ENCODE data around the gene MAGEB1. TPM values are rescaled to one million over a fixed set of nuclear protein-coding genes. Genes with fewer than 3 reads are reported as not detected.
A peak's percentile ranks its signal among the peaks of the same experiment; 100 is the strongest.

The MAGEB1 gene
- total and polyA plus RNA-seq, 2 experiments from 2014 or later = 0.15 TPM; not detected in 1

DNA sequence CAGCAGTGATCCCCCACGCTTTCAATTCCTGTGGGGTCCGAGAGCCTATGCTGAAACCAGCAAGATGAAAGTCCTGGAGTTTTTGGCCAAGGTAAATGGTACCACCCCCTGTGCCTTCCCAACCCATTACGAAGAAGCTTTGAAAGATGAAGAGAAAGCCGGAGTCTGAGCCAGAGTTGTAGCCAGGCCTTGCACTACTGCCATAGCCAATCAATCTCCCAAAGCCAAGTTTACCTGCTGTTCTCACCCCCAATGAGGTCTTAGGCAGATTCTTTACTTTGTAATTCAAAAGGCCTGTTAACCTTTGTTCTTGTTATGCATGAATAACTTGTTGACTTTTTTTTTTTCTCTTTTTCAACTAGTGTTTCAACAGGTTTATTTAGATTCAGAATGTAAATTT lies 27.6 kb upstream of the MAGEB1 start:
- no peaks in the 10 kb centered on the region for H3K4me1 ChIP-seq (ENCODE audit: insufficient read depth)
- Mint-ChIP-seq H3K9me3 (peaks cover 3% of the 10 kb centered on the region; the same call in 1 of the 3 replicates), H3K36me3 (ENCODE audit: low read depth) (peaks cover 5% of the 10 kb centered on the region; the same call in 2 of the 3 replicates), H3K4me3 (no peak overlapping the region), H3K27ac (no peak overlapping the region), H3K27me3 (ENCODE audit: insufficient read depth, low read depth, poor library complexity) (peaks cover 1% of the 10 kb centered on the region), H3K4me1 (peaks cover 5% of the 10 kb centered on the region; the same call in 2 of the 3 replicates)
- H3F3A ChIP-seq (replicated peaks; ENCODE audit: low read depth) = no peaks in the 10 kb centered on the region
- DNase-seq (ENCODE audit: low spot score) (peak; percentile 68), ATAC-seq (peak; percentile 92)
- no peaks in the 10 kb centered on the region for H3K36me3 ChIP-seq (ENCODE audit: insufficient read depth)
- no peak overlapping the region for H3K4me3 ChIP-seq
- peak overlapping the region; percentile 64 for H3K27ac ChIP-seq (ENCODE audit: low read depth)
- H3K9me2 ChIP-seq (ENCODE audit: insufficient read depth) = no peaks in the 10 kb centered on the region
- H3K79me2 ChIP-seq (replicated peaks; ENCODE audit: insufficient read depth) = no peaks in the 10 kb centered on the region
- no peaks in the 10 kb centered on the region for H3K27me3 ChIP-seq (ENCODE audit: insufficient read depth)
- no peak overlapping the region; the same call in 1 of the 2 replicates for H3K4me2 ChIP-seq
- TF ChIP-seq, protein P1, sequence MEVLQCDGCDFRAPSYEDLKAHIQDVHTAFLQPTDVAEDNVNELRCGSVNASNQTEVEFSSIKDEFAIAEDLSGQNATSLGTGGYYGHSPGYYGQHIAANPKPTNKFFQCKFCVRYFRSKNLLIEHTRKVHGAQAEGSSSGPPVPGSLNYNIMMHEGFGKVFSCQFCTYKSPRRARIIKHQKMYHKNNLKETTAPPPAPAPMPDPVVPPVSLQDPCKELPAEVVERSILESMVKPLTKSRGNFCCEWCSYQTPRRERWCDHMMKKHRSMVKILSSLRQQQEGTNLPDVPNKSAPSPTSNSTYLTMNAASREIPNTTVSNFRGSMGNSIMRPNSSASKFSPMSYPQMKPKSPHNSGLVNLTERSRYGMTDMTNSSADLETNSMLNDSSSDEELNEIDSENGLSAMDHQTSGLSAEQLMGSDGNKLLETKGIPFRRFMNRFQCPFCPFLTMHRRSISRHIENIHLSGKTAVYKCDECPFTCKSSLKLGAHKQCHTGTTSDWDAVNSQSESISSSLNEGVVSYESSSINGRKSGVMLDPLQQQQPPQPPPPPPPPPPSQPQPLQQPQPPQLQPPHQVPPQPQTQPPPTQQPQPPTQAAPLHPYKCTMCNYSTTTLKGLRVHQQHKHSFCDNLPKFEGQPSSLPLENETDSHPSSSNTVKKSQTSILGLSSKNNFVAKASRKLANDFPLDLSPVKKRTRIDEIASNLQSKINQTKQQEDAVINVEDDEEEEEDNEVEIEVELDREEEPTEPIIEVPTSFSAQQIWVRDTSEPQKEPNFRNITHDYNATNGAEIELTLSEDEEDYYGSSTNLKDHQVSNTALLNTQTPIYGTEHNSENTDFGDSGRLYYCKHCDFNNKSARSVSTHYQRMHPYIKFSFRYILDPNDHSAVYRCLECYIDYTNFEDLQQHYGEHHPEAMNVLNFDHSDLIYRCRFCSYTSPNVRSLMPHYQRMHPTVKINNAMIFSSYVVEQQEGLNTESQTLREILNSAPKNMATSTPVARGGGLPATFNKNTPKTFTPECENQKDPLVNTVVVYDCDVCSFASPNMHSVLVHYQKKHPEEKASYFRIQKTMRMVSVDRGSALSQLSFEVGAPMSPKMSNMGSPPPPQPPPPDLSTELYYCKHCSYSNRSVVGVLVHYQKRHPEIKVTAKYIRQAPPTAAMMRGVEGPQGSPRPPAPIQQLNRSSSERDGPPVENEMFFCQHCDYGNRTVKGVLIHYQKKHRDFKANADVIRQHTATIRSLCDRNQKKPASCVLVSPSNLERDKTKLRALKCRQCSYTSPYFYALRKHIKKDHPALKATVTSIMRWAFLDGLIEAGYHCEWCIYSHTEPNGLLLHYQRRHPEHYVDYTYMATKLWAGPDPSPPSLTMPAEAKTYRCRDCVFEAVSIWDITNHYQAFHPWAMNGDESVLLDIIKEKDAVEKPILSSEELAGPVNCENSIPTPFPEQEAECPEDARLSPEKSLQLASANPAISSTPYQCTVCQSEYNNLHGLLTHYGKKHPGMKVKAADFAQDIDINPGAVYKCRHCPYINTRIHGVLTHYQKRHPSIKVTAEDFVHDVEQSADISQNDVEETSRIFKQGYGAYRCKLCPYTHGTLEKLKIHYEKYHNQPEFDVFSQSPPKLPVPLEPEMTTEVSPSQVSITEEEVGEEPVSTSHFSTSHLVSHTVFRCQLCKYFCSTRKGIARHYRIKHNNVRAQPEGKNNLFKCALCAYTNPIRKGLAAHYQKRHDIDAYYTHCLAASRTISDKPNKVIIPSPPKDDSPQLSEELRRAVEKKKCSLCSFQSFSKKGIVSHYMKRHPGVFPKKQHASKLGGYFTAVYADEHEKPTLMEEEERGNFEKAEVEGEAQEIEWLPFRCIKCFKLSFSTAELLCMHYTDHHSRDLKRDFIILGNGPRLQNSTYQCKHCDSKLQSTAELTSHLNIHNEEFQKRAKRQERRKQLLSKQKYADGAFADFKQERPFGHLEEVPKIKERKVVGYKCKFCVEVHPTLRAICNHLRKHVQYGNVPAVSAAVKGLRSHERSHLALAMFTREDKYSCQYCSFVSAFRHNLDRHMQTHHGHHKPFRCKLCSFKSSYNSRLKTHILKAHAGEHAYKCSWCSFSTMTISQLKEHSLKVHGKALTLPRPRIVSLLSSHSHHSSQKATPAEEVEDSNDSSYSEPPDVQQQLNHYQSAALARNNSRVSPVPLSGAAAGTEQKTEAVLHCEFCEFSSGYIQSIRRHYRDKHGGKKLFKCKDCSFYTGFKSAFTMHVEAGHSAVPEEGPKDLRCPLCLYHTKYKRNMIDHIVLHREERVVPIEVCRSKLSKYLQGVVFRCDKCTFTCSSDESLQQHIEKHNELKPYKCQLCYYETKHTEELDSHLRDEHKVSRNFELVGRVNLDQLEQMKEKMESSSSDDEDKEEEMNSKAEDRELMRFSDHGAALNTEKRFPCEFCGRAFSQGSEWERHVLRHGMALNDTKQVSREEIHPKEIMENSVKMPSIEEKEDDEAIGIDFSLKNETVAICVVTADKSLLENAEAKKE (CRISPR knock-in tag; IDR thresholded peaks at IDR 0.05) = peak; percentile 52; the same call in 1 of the 2 replicates
- TF ChIP-seq JUNB (IDR thresholded peaks at IDR 0.05; ENCODE audit: unreplicated experiment) = no peak
- peak; percentile 58; the same call in 1 of the 2 replicates for TF ChIP-seq NANOG (IDR thresholded peaks at IDR 0.05; ENCODE audit: borderline replicate concordance)
- H2AFZ ChIP-seq = no peak overlapping the region
- H4K20me1 ChIP-seq (replicated peaks; ENCODE audit: insufficient read depth) = no peaks in the 10 kb centered on the region

DNA sequence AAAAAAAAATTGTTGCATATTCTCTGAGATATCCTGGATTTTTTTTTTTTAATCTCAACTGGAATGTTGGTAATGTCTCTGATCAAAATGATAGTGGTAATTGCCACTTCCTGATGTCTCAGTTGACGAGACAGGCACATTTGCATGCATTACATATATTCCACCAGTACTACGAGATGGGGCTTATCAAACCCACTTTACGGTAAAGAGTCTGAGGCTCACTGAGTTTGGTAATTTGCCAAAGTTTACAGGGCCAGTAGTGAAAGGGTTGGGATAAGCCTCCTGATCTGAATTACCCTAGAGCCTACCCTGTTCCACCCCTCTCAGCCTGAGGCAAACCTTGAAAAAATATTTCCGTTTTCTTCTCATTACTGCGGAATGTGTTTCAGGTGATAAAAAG lies 26.3 kb upstream of the MAGEB1 start:
- Mint-ChIP-seq H3K27ac (no peak overlapping the region), H3K4me3 (no peak overlapping the region), H3K36me3 (ENCODE audit: low read depth) (peaks cover 3% of the 10 kb centered on the region; the same call in 1 of the 3 replicates), H3K9me3 (no peaks in the 10 kb centered on the region), H3K27me3 (ENCODE audit: insufficient read depth, low read depth, poor library complexity) (peaks cover 4% of the 10 kb centered on the region), H3K4me1 (peaks cover 5% of the 10 kb centered on the region; the same call in 2 of the 3 replicates)
- no peak overlapping the region for H3K4me2 ChIP-seq
- H3K27ac ChIP-seq (ENCODE audit: low read depth) = no peak overlapping the region; the same call in 1 of the 2 replicates
- no peak overlapping the region for H3K4me3 ChIP-seq
- no peaks in the 10 kb centered on the region for H3K27me3 ChIP-seq (ENCODE audit: insufficient read depth)
- no peaks in the 10 kb centered on the region for H3K4me1 ChIP-seq (ENCODE audit: insufficient read depth)
- DNase-seq (ENCODE audit: low spot score) = no peak
- no peak for ATAC-seq
- no peaks in the 10 kb centered on the region for H3K79me2 ChIP-seq (replicated peaks; ENCODE audit: insufficient read depth)
- H3K9me2 ChIP-seq (ENCODE audit: insufficient read depth) = no peaks in the 10 kb centered on the region
- no peaks in the 10 kb centered on the region for H3F3A ChIP-seq (replicated peaks; ENCODE audit: low read depth)
- no peaks in the 10 kb centered on the region for H3K36me3 ChIP-seq (ENCODE audit: insufficient read depth)
- no peak overlapping the region for H2AFZ ChIP-seq
- no peaks in the 10 kb centered on the region for H4K20me1 ChIP-seq (replicated peaks; ENCODE audit: insufficient read depth)
- TF ChIP-seq ZNF331 (CRISPR knock-in tag; IDR thresholded peaks at IDR 0.05; ENCODE audit: low read depth) = no peak
- TF ChIP-seq STAT1 (IDR thresholded peaks at IDR 0.05; ENCODE audit: unreplicated experiment) = no peak
- TF ChIP-seq, protein P1 (CRISPR knock-in tag; IDR thresholded peaks at IDR 0.05) = no peak
- TF ChIP-seq POLR2AphosphoS5 (IDR thresholded peaks at IDR 0.05; ENCODE audit: low read depth) = no peak
- no peak for TF ChIP-seq EZH2 (IDR thresholded peaks at IDR 0.05; ENCODE audit: low read depth, unreplicated experiment)

Data from GM23338 (cell line).